Thymus (tissue), 11 donors: ENCODE data around the gene MKS1. TPM values are rescaled to one million over a fixed set of nuclear protein-coding genes. Genes with fewer than 3 reads are reported as not detected.

Experiments used
- DNase-seq, 9 donors: peaks; one replicate each; pipeline ENCODE4 v3.0.0-alpha.2; 2013; ENCODE audit warnings: low spot score in 9 of 9, low read depth in 6 of 9, missing footprints in 1 of 9
- H3K27ac ChIP-seq, 2 donors: one replicate each; pipeline ENCODE4 v1.5.1; 2013; ENCODE audit warnings: control low read depth in 1 of 2, low read depth in 1 of 2, low read length in 1 of 2, mild to moderate bottlenecking in 1 of 2, moderate library complexity in 1 of 2
- H3K27me3 ChIP-seq, 2 donors: one replicate each; pipeline ENCODE4 v1.5.1; 2013; ENCODE audit warnings: low read length in 1 of 2; ENCODE audit not compliant: control insufficient read depth in 2 of 2, insufficient read depth in 1 of 2
- H3K36me3 ChIP-seq, 2 donors: one replicate each; pipeline ENCODE4 v1.5.1; 2013; ENCODE audit warnings: low read length in 1 of 2, mild to moderate bottlenecking in 1 of 2, moderate library complexity in 1 of 2; ENCODE audit not compliant: control insufficient read depth in 2 of 2, insufficient read depth in 2 of 2
- H3K4me1 ChIP-seq, 2 donors: one replicate each; pipeline ENCODE4 v1.5.1; 2013; ENCODE audit warnings: low read length in 2 of 2; ENCODE audit not compliant: control insufficient read depth in 2 of 2, insufficient read depth in 2 of 2
- H3K4me3 ChIP-seq, 2 donors: one replicate each; pipeline ENCODE4 v1.5.1; 2013; ENCODE audit warnings: low read length in 2 of 2, control low read depth in 1 of 2, mild to moderate bottlenecking in 1 of 2
- H3K9me3 ChIP-seq, 2 donors: one replicate each; pipeline ENCODE4 v1.5.1; 2013; ENCODE audit warnings: low read length in 1 of 2, mild to moderate bottlenecking in 1 of 2; ENCODE audit not compliant: control insufficient read depth in 2 of 2, insufficient read depth in 1 of 2
- WGBS: extraction: QIAGEN DNeasy Blood & Tissue Kit; methylation state at CpG from one replicate; pipeline ENCODE4 v1.1.7; 2013; 5-methylcytosine and 5-hydroxymethylcytosine counted together
- polyA plus RNA-seq: library from polyadenylated mRNA; stranded (reverse); fragments of 200-250 nt; gene quantifications from one replicate; pipeline ENCODE4 v1.2.3, GENCODE V29; 2013
- total RNA-seq: library from RNA; stranded (reverse); fragments of 120-200 nt; gene quantifications from one replicate; pipeline ENCODE4 v1.2.4, GENCODE V29; 2013
- donor health status: healthy.

MKS1 gene
- total and polyA plus RNA-seq, 2 donors, result 11.9 to 12.5 TPM

DNA sequence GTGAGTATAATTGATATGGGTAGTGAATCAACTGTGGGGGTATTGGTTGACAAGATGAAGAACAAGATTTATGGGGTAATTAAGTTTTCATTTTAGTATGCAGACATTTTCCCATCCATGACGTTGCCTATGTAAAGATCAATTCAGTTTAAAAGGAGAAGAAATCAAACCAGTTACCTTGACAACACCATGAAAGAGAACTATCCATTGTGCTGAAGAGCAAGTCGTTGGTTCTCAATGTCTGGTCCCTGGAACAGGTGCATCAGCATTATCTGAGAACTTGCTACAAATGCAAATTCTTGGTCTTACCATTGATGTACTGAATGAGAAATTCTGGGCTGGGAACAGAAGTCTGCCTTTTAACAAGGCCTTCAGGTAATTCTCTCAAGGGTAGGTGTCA lies 53.1 kb downstream of the MKS1 start:
- peak in 1 of 9 donors; percentile 15 for DNase-seq
- WGBS, result 16% methylated on average over 2 of the region's 2 CpGs
- H3K36me3 ChIP-seq, result no peaks in the 10 kb centered on the region
- H3K4me1 ChIP-seq, result no peaks in the 10 kb centered on the region
- H3K9me3 ChIP-seq, result no peaks in the 10 kb centered on the region
- H3K4me3 ChIP-seq, result no peak overlapping the region
- H3K27ac ChIP-seq, result no peak overlapping the region
- H3K27me3 ChIP-seq, result peaks cover 0 to 22% of the 10 kb centered on the region in 2 donors

DNA sequence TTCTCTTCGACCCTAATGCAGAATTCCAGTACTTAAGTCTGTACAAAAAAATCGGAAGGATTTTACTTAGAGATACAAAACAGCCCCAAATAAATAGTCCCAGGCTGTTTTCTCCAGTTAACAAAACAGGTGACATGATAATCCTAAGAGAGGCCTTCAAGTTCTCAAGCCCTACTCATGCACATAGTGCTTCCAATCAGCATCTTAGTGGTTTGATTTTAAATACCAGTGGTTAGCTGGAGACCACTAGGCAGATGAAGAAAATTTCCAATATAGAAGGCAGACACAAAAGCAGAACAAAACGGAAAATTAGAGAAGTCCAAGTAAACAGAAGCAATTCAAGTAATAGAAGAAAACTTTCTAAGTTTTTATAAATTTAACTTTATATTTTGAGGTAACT lies 57.5 kb downstream of the MKS1 start:
- no peak for DNase-seq
- WGBS, result 93% methylated on average over 3 of the region's 3 CpGs
- Histone ChIP-seq H3K9me3 (no peaks in the 10 kb centered on the region), H3K27ac (no peak overlapping the region), H3K36me3 (no peaks in the 10 kb centered on the region), H3K4me3 (no peak overlapping the region), H3K27me3 (peaks cover 15 to 43% of the 10 kb centered on the region in 2 donors), H3K4me1 (peaks cover 0 to 6% of the 10 kb centered on the region in 2 donors)

DNA sequence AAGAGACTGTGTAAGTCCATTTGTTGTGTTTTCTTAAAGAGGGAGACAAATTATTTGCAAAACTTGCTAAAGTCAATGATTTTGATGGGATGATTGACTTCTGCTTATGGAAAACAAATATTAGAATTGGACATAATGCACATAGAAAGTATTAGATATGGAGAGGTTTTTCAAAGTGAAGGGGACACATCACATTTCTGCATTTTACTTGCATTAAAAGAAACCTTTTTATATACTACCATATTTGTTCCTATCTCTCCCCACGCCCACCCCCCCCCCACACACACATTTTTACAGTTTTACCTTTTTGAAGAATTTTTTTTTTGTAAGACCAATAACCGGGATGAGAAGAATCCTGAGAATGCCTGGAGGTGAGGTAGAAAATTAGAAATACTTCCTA lies 60.9 kb downstream of the MKS1 start:
- H3K27me3 ChIP-seq, result peaks cover 22 to 55% of the 10 kb centered on the region in 2 donors
- WGBS, result 93% methylated on average over 2 of the region's 2 CpGs
- DNase-seq, result no peak
- H3K9me3 ChIP-seq, result no peaks in the 10 kb centered on the region
- no peak overlapping the region for H3K27ac ChIP-seq
- H3K4me3 ChIP-seq, result no peak overlapping the region
- no peaks in the 10 kb centered on the region for H3K36me3 ChIP-seq
- H3K4me1 ChIP-seq, result peaks cover 3 to 7% of the 10 kb centered on the region in 2 donors

DNA sequence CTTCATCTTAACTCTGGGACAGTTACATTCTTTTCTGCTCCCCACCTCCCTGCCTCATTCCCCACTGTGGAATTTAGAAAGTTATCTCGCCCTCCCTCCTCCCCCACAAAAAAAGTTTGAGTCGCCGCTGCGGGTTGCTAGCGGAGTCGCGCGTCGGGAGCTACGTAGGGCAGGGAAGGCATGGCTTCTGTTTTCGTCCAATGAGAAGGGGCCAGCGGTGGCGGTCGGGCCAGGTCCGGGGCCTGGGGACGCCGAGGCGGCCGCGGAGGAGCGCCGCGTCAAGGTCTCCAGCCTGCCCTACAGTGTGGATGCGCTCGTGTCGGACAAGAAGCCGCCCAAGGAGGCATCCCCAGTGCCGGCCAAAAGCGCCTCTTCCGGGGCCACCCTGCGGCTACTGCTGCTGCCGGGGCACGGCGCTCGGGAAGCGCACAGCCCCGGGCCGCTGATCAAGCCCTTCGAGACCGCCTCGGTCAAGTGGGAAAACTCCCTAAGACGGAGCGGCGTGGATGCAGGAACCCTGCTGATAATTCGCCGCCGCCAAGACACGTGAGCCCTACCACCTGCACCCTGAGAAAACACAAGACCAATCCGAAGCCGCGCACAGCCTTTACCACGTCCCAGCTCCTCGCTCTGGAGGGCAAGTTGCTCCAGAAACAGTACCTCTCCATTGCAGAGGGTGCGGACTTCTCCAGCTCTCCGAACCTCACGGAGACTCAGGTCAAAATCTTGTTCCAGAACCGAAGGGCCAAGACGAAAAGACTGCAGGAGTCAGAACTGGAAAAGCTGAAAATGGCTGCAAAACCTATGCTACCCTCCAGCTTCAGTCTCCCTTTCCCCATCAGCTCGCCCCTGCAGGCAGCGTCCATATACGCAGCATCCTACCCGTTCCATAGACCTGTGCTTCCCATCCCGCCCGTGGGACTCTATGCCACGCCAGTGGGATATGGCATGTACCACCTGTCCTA lies 61.9 kb downstream of the MKS1 start:
- H3K9me3 ChIP-seq, result no peaks in the 10 kb centered on the region
- peaks cover 22 to 55% of the 10 kb centered on the region in 2 donors for H3K27me3 ChIP-seq
- H3K27ac ChIP-seq, result no peak overlapping the region
- no peaks in the 10 kb centered on the region for H3K36me3 ChIP-seq
- peak in 2 of 9 donors; percentile 6 to 24 for DNase-seq
- peaks cover 11% of the 10 kb centered on the region in 2 donors for H3K4me1 ChIP-seq
- 3% methylated on average over 65 of the region's 65 CpGs for WGBS
- H3K4me3 ChIP-seq, result peak overlapping the region in 1 of 2 donors; percentile 35

Other genes with a start within 250 kb of the MKS1 start
- gene VEZF1, start 231.0 kb downstream of the MKS1 start, total RNA-seq, result 39.7 TPM
- 31.8 TPM for gene VEZF1, start 231.0 kb downstream of the MKS1 start, polyA plus RNA-seq
- 307 TPM for gene SRSF1, start 212.0 kb downstream of the MKS1 start, total RNA-seq
- gene SRSF1, start 212.0 kb downstream of the MKS1 start, polyA plus RNA-seq, result 104 TPM
- 11.7 TPM for gene DYNLL2, start 135.8 kb downstream of the MKS1 start, total RNA-seq
- 23.2 TPM for gene DYNLL2, start 135.8 kb downstream of the MKS1 start, polyA plus RNA-seq
- gene OR4D1, start 70.9 kb downstream of the MKS1 start, total RNA-seq, result 0.05 TPM
- gene OR4D1, start 70.9 kb downstream of the MKS1 start, polyA plus RNA-seq, result 0.11 TPM
- gene OR4D2, start 52.3 kb downstream of the MKS1 start, total RNA-seq, result not detected
- 0.02 TPM for gene OR4D2, start 52.3 kb downstream of the MKS1 start, polyA plus RNA-seq
- 14.9 TPM for gene EPX, start 26.5 kb downstream of the MKS1 start, total RNA-seq
- gene EPX, start 26.5 kb downstream of the MKS1 start, polyA plus RNA-seq, result 1.3 TPM
- 0.09 TPM for gene LPO, start 19.3 kb upstream of the MKS1 start, total RNA-seq
- gene LPO, start 19.3 kb upstream of the MKS1 start, polyA plus RNA-seq, result 0.23 TPM
- gene MPO, start 61.7 kb upstream of the MKS1 start, total RNA-seq, result 27.3 TPM
- gene MPO, start 61.7 kb upstream of the MKS1 start, polyA plus RNA-seq, result 5.6 TPM
- 12.1 TPM for gene TSPOAP1, start 109.5 kb upstream of the MKS1 start, total RNA-seq
- gene TSPOAP1, start 109.5 kb upstream of the MKS1 start, polyA plus RNA-seq, result 45.2 TPM
- 119 TPM for gene SUPT4H1, start 132.9 kb upstream of the MKS1 start, total RNA-seq
- 103 TPM for gene SUPT4H1, start 132.9 kb upstream of the MKS1 start, polyA plus RNA-seq
- gene RNF43, start 198.3 kb upstream of the MKS1 start, total RNA-seq, result 3.4 TPM
- gene RNF43, start 198.3 kb upstream of the MKS1 start, polyA plus RNA-seq, result 2.2 TPM